ENCODE results near the gene PROM2. TPM values are rescaled to one million over a fixed set of nuclear protein-coding genes. Genes with fewer than 3 reads are reported as not detected.
A peak's percentile ranks its signal among the peaks of the same experiment; 100 is the strongest.
"Not testable (repeated sequence)": the region's sequence is repeated elsewhere in the genome, so short reads cannot be mapped to it uniquely, and the experiment has no call there.

PROM2 gene
- total RNA-seq, 1 donor from 2014 or later = 1.7 TPM

GRCh38 chr2:95269036-95269680, 5.1 kb upstream of the PROM2 start:
- H3K4me3 Mint-ChIP-seq (ENCODE audit: unreplicated experiment) = no peak overlapping the region
- no peaks in the 10 kb centered on the region for H3K9me3 Mint-ChIP-seq (ENCODE audit: low read depth)
- no peaks in the 10 kb centered on the region for H3K27me3 Mint-ChIP-seq (ENCODE audit: low read depth)
- no peaks in the 10 kb centered on the region for H3K4me1 Mint-ChIP-seq (ENCODE audit: low read depth)
- DNase-seq (ENCODE audit: low spot score) = no peak
- H3K27ac Mint-ChIP-seq (ENCODE audit: unreplicated experiment) = no peak overlapping the region
- no peak for TF ChIP-seq CTCF (IDR thresholded peaks at IDR 0.05)
- H3K36me3 Mint-ChIP-seq (ENCODE audit: low read depth) = no peaks in the 10 kb centered on the region

- H3K4me1 Mint-ChIP-seq (ENCODE audit: low read depth); H3K27me3 Mint-ChIP-seq (ENCODE audit: low read depth); DNase-seq (ENCODE audit: low spot score); H3K27ac Mint-ChIP-seq (ENCODE audit: unreplicated experiment); H3K9me3 Mint-ChIP-seq (ENCODE audit: low read depth); H3K36me3 Mint-ChIP-seq (ENCODE audit: low read depth); H3K4me3 Mint-ChIP-seq (ENCODE audit: unreplicated experiment): not testable (repeated sequence)
These were observed 4.5 kb upstream of the PROM2 start for GRCh38 chr2:95269745-95270144.

GRCh38 chr2:95270541-95271081, 3.6 kb upstream of the PROM2 start:
- no peaks in the 10 kb centered on the region for H3K4me1 Mint-ChIP-seq (ENCODE audit: low read depth)
- no peak overlapping the region for H3K4me3 Mint-ChIP-seq (ENCODE audit: unreplicated experiment)
- peak; percentile 57 for DNase-seq (ENCODE audit: low spot score)
- no peaks in the 10 kb centered on the region for H3K9me3 Mint-ChIP-seq (ENCODE audit: low read depth)
- no peaks in the 10 kb centered on the region for H3K27me3 Mint-ChIP-seq (ENCODE audit: low read depth)
- H3K36me3 Mint-ChIP-seq (ENCODE audit: low read depth) = no peaks in the 10 kb centered on the region
- H3K27ac Mint-ChIP-seq (ENCODE audit: unreplicated experiment) = no peak overlapping the region
- TF ChIP-seq CTCF (IDR thresholded peaks at IDR 0.05) = no peak

GRCh38 chr2:95271381-95271971, 2.8 kb upstream of the PROM2 start:
- Mint-ChIP-seq H3K27ac (ENCODE audit: unreplicated experiment) (no peak overlapping the region), H3K36me3 (ENCODE audit: low read depth) (no peaks in the 10 kb centered on the region), H3K4me1 (ENCODE audit: low read depth) (no peaks in the 10 kb centered on the region), H3K4me3 (ENCODE audit: unreplicated experiment) (no peak overlapping the region), H3K27me3 (ENCODE audit: low read depth) (no peaks in the 10 kb centered on the region), H3K9me3 (ENCODE audit: low read depth) (no peaks in the 10 kb centered on the region)
- peak; percentile 66 for DNase-seq (ENCODE audit: low spot score)
- no peak for TF ChIP-seq CTCF (IDR thresholded peaks at IDR 0.05)

- Mint-ChIP-seq H3K36me3 (ENCODE audit: low read depth) (no peaks in the 10 kb centered on the region), H3K27me3 (ENCODE audit: low read depth) (no peaks in the 10 kb centered on the region), H3K27ac (ENCODE audit: unreplicated experiment) (no peak overlapping the region), H3K4me3 (ENCODE audit: unreplicated experiment) (no peak overlapping the region), H3K9me3 (ENCODE audit: low read depth) (no peaks in the 10 kb centered on the region), H3K4me1 (ENCODE audit: low read depth) (no peaks in the 10 kb centered on the region)
- DNase-seq (ENCODE audit: low spot score) = peak; percentile 46
- TF ChIP-seq CTCF (IDR thresholded peaks at IDR 0.05) = no peak
These were observed 1.9 kb upstream of the PROM2 start for GRCh38 chr2:95272299-95272751.

Data from chondrocyte (in vitro differentiated cells).